OCI-LY3 (cell line): ENCODE results near the gene MAST1.

Experiments
- H2AFZ ChIP-seq: fragments of 200-600, 300-600 bp; shearing (Covaris generic); 2 replicates; pipeline ENCODE4 v1.6.0; 2014; ENCODE audit warnings: antibody characterized with exemption, low read depth, low read length
- H3K27ac ChIP-seq: fragments of 200-600, 300-600 bp; sonication (generic); 2 replicates; pipeline ENCODE4 v1.5.1; 2014; ENCODE audit warnings: mild to moderate bottlenecking, low read length, moderate library complexity, mixed read lengths
- H3K27me3 ChIP-seq: fragments of 200-600, 300-600 bp; sonication (generic); 2 replicates; pipeline ENCODE4 v1.6.1; 2014; ENCODE audit warnings: low read depth, low read length, mixed read lengths
- H3K36me3 ChIP-seq: fragments of 200-600, 300-600 bp; sonication (generic); replicated peaks from 2 replicates; pipeline ENCODE3; 2014; ENCODE audit warnings: low read depth, low read length, mixed read lengths
- H3K4me1 ChIP-seq: fragments of 300-600, 200-600 bp; sonication (generic); 2 replicates; pipeline ENCODE4 v1.6.1; 2014; ENCODE audit warnings: low read length, mixed read lengths
- H3K4me2 ChIP-seq: fragments of 200-600, 300-600 bp; sonication (generic); 2 replicates; pipeline ENCODE4 v1.6.1; 2014; ENCODE audit warnings: low read length, mixed read lengths
- H3K4me3 ChIP-seq: fragments of 300-600, 200-600 bp; sonication (generic); 2 replicates; pipeline ENCODE4 v1.5.1; 2014; ENCODE audit warnings: antibody characterized with exemption, mild to moderate bottlenecking, low read length, moderate library complexity
- H3K79me2 ChIP-seq: fragments of 300-600, 200-600 bp; shearing (Covaris generic); 2 replicates; pipeline ENCODE4 v1.6.1; 2014; ENCODE audit warnings: mild to moderate bottlenecking, low read length, mixed read lengths
- H3K9ac ChIP-seq: fragments of 300-600, 200-600 bp; shearing (Covaris generic); 2 replicates; pipeline ENCODE4 v1.6.0; 2014; ENCODE audit warnings: mild to moderate bottlenecking, low read length, moderate library complexity
- H3K9me3 ChIP-seq: fragments of 200-600, 300-600 bp; shearing (Covaris generic); 2 replicates; pipeline ENCODE4 v1.6.1; 2014; ENCODE audit warnings: low read length, mixed read lengths; ENCODE audit not compliant: insufficient read depth
- H4K20me1 ChIP-seq: fragments of 200-600, 300-600 bp; sonication (generic); 2 replicates; pipeline ENCODE4 v1.6.1; 2016; ENCODE audit warnings: low read length, mixed read lengths; ENCODE audit not compliant: insufficient read depth
- CTCF ChIP-seq: fragments of 200-600, 300-600 bp; sonication (generic); IDR thresholded peaks from 2 replicates; pipeline ENCODE4 v1.5.1; 2014; ENCODE audit warnings: antibody characterized with exemption, low read length, low read depth
- EZH2phosphoT487 ChIP-seq: fragments of 200-600 bp; shearing (Covaris generic); IDR thresholded peaks from 2 replicates; pipeline ENCODE4 v1.6.1; 2018; ENCODE audit warnings: antibody characterized with exemption, mixed run types, low read depth

The MAST1 gene

DNA sequence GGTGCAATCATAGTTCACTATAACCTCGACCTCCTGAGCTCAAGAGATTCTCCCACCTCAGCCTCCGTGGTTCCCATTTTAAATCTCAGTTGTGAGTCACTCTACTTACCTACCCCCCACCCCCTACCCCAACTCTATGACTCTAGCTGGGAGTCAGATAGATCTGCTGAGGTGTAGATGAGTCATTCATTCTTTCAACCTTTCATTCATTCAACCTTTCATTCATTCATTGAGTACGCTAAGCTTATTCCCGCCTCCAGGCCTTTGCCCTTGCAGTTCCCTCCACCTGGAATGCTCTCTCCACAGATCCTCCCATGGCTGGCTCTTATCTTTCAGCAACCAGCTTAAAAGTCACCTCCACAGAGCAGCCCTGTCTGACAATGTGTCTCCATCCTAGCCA is 1.1 kb upstream of the MAST1 start:
- Histone ChIP-seq H4K20me1 (0 out of 2 replicates have a peak, but pooled peaks cover 6% of the 10 kb centered on the region), H3K27ac (no peak overlapping the region), H3K27me3 (peaks cover 12% of the 10 kb centered on the region), H3K9ac (no peak overlapping the region), H3K4me1 (peaks cover 27% of the 10 kb centered on the region), H3K4me2 (no peak overlapping the region), H2AFZ (no peak overlapping the region), H3K4me3 (no peak overlapping the region), H3K79me2 (peaks cover 3% of the 10 kb centered on the region; the same call in 1 of the 2 replicates), H3K9me3 (no peaks in the 10 kb centered on the region), H3K36me3 (peaks cover 8% of the 10 kb centered on the region)
- no peak for TF ChIP-seq EZH2phosphoT487
- TF ChIP-seq CTCF = no peak

- peak overlapping the region; percentile 76 for H3K9ac ChIP-seq
- 0 out of 2 replicates have a peak overlapping the region, but pooled peaks have one; percentile 8 for H2AFZ ChIP-seq
These were observed 806 bp downstream of the MAST1 start for GRCh38 chr19:12838886-12839756.

DNA sequence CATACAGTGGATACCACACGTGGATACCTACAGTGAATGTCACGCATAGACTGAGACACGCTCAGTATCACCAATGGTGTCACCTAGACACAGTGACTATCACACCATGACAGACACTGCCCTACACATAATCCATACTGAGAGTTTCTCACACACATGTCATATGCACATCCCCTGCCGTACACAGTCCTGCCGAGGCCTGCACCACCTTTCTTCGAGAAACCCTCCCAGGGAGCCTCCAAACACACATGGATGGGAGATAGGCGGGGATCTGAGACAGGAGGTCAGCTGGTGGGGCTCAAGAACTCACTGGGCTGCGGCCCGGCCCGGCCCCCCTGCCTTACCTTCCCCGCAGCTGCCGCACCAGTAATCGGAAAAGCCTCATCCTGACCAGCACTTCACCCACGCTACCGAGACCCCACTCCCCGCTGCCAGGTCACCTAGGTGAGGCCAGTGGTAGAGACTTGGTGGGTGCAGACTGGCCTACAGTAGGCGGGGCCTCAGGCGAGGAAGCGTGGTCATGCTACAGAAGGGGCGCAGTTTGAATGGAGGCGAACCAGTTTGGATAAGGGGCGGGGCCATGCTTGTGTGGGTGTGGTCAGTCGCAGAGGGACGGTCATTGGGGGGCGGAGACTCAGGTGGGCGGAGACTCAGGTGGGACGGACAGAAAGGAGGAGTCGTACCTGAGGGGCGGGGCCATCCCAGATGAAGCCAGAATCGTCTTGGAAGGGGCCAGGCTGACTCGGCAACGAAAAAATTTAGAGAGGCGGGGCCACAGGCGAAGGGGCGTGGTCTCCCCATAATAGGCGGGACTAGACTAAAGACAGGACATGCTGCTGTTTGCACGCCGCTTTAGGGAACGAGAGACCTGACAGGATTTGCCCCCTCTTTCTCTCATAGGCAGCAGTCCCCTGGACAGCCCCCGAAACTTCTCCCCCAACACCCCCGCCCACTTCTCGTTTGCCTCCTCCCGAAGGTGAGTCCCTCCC is 2.1 kb downstream of the MAST1 start:
- Histone ChIP-seq H3K4me3 (no peak overlapping the region), H3K4me1 (peaks cover 14% of the 10 kb centered on the region), H3K79me2 (peaks cover 3% of the 10 kb centered on the region; the same call in 1 of the 2 replicates), H3K36me3 (peaks cover 10% of the 10 kb centered on the region), H3K9ac (no peak overlapping the region), H3K27me3 (peaks cover 8% of the 10 kb centered on the region; the same call in 1 of the 2 replicates), H3K27ac (no peak overlapping the region), H3K9me3 (no peaks in the 10 kb centered on the region), H2AFZ (no peak overlapping the region), H4K20me1 (0 out of 2 replicates have a peak, but pooled peaks cover 6% of the 10 kb centered on the region), H3K4me2 (no peak overlapping the region)
- TF ChIP-seq EZH2phosphoT487 = no peak
- TF ChIP-seq CTCF = no peak

More at GRCh38 chr19:12838886-12839756, 806 bp downstream of the MAST1 start:
- Histone ChIP-seq H3K4me1 (peaks cover 19% of the 10 kb centered on the region), H3K27me3 (peaks cover 12% of the 10 kb centered on the region), H3K27ac (no peak overlapping the region), H3K36me3 (peaks cover 10% of the 10 kb centered on the region), H3K4me2 (peak overlapping the region; percentile 76), H3K79me2 (peaks cover 3% of the 10 kb centered on the region; the same call in 1 of the 2 replicates), H3K4me3 (peak overlapping the region; percentile 92), H3K9me3 (no peaks in the 10 kb centered on the region), H4K20me1 (0 out of 2 replicates have a peak, but pooled peaks cover 6% of the 10 kb centered on the region)
- TF ChIP-seq EZH2phosphoT487 (no peak), CTCF (no peak)
